Testis (tissue), 3 donors: ENCODE results near the gene FILIP1L. TPM values are rescaled to one million over a fixed set of nuclear protein-coding genes. Genes with fewer than 3 reads are reported as not detected.

Experiments
- DNase-seq: peaks from one replicate; pipeline ENCODE4 v3.0.0-alpha.2; 2019
- H3K27ac ChIP-seq, 2 donors: fragments of 200-600 bp; sonication (generic); one replicate each; pipeline ENCODE4 v1.5.1; 2019
- H3K27me3 ChIP-seq: fragments of 200-600 bp; sonication (generic); one replicate; pipeline ENCODE4 v1.5.1; 2019
- H3K36me3 ChIP-seq: fragments of 200-600 bp; sonication (generic); one replicate; pipeline ENCODE4 v1.5.1; 2017; ENCODE audit warnings: low read depth; ENCODE audit errors: missing control alignments
- H3K4me1 ChIP-seq: fragments of 200-600 bp; sonication (generic); one replicate; pipeline ENCODE4 v1.5.1; 2019
- H3K4me3 ChIP-seq, 2 donors: fragments of 200-600 bp; sonication (generic); one replicate each; pipeline ENCODE4 v1.5.1; 2017 to 2019
- H3K9me3 ChIP-seq: fragments of 200-600 bp; sonication (generic); one replicate; pipeline ENCODE4 v1.5.1; 2017
- POLR2A ChIP-seq: fragments of 450-650 bp; IDR thresholded peaks from one replicate; pipeline ENCODE4 v1.6.1; 2017; ENCODE audit warnings: antibody characterized with exemption, mild to moderate bottlenecking, moderate library complexity
- WGBS, 2 donors: methylation state at CpG; one replicate each; pipeline ENCODE4 v1.1.5; 2018; 5-methylcytosine and 5-hydroxymethylcytosine counted together
- intact Hi-C: fragments of 100-400 bp; cut with DNase I; formaldehyde crosslinking; loops from one replicate; pipeline ENCODE4 v1.15.1; 2023; ENCODE audit warnings: low total_unique reads
- polyA plus RNA-seq: library from polyadenylated mRNA; stranded (reverse); fragments of 350-450 nt; fragmentation: Illumina TruSeq; extraction: RNeasy Lipid Tissue Mini Kit (QIAGEN cat#74804); gene quantifications from one replicate; pipeline ENCODE4 v1.2.3, GENCODE V29; 2014; ENCODE audit warnings: low read depth, low replicate concordance; ENCODE audit not compliant: insufficient read depth
- total RNA-seq, 2 donors: library from RNA; depleted of rRNA; stranded (reverse); fragments of >200 nt; gene quantifications; one replicate each; pipeline ENCODE4 v1.2.3, GENCODE V29; 2016
- TF ChIP-seq, protein P1 (sequence below), 3 experiments: fragments of 450-650 bp in 2 of 3; fragments of 200-600 bp in 1 of 3; sonication (generic) in 1 of 3; IDR thresholded peaks; one replicate each; pipeline ENCODE4 v1.5.1; 2016 to 2019; ENCODE audit warnings: antibody characterized with exemption in 3 of 3, mild to moderate bottlenecking in 2 of 3, moderate library complexity in 1 of 3

Gene FILIP1L
- total and polyA plus RNA-seq, 3 donors from 2014 or later: 16.5 to 20.1 (median 16.7) TPM

GRCh38 chr3:100072326-100073048 lies 41.8 kb downstream of the FILIP1L start:
- no peaks in the 10 kb centered on the region for H3K9me3 ChIP-seq
- no peak for DNase-seq
- no peaks in the 10 kb centered on the region for H3K27me3 ChIP-seq
- intact Hi-C loops: loop anchor here (10.0 kb wide), 1 partner anchor 182 kb away; no protein-coding TSS in a partner anchor
- H3K36me3 ChIP-seq: no peaks in the 10 kb centered on the region
- no peak for TF ChIP-seq POLR2A
- TF ChIP-seq, protein P1, sequence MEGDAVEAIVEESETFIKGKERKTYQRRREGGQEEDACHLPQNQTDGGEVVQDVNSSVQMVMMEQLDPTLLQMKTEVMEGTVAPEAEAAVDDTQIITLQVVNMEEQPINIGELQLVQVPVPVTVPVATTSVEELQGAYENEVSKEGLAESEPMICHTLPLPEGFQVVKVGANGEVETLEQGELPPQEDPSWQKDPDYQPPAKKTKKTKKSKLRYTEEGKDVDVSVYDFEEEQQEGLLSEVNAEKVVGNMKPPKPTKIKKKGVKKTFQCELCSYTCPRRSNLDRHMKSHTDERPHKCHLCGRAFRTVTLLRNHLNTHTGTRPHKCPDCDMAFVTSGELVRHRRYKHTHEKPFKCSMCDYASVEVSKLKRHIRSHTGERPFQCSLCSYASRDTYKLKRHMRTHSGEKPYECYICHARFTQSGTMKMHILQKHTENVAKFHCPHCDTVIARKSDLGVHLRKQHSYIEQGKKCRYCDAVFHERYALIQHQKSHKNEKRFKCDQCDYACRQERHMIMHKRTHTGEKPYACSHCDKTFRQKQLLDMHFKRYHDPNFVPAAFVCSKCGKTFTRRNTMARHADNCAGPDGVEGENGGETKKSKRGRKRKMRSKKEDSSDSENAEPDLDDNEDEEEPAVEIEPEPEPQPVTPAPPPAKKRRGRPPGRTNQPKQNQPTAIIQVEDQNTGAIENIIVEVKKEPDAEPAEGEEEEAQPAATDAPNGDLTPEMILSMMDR (IDR thresholded peaks at IDR 0.05): no peak
- H3K4me1 ChIP-seq: no peaks in the 10 kb centered on the region
- H3K4me3 ChIP-seq: no peak overlapping the region
- 91% methylated on average over 3 of the region's 3 CpGs for WGBS, 2 donors
- H3K27ac ChIP-seq: no peak overlapping the region

GRCh38 chr3:100069472-100069871 lies 44.8 kb downstream of the FILIP1L start:
- Histone ChIP-seq H3K9me3 (no peaks in the 10 kb centered on the region), H3K27ac (no peak overlapping the region), H3K36me3 (no peaks in the 10 kb centered on the region), H3K27me3 (no peaks in the 10 kb centered on the region), H3K4me1 (no peaks in the 10 kb centered on the region), H3K4me3 (no peak overlapping the region)
- no peak for DNase-seq
- intact Hi-C loops: no loop called here
- TF ChIP-seq POLR2A: no peak
- TF ChIP-seq, protein P1 (IDR thresholded peaks at IDR 0.05): no peak
- WGBS, 2 donors: 79 to 85% methylated on average over 3 of the region's 3 CpGs

DNA sequence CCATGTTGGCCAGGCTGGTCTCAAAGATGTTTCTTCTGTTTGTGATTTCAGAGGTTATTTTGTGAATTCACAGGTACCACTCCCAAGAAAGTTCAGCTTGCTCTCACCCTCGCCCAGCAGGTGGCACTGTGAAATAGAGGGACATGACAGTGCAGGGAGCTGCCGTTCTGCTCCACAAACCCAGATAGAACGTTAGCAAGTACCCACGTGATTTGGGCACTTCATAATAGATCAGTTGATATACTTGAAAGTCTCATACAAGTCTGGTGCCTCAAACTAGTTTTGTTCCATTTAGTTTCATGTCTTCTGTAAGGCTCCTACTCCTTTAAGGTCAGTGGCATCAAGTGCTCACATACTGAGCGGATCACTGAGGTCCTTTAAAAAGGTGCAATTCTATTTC lies 45.5 kb downstream of the FILIP1L start:
- no peaks in the 10 kb centered on the region for H3K27me3 ChIP-seq
- no peak for TF ChIP-seq POLR2A
- TF ChIP-seq, protein P1 (IDR thresholded peaks at IDR 0.05): peak; percentile 57 to 74 (median 62)
- DNase-seq: peak; percentile 77
- H3K27ac ChIP-seq: no peak overlapping the region
- no peak overlapping the region for H3K4me3 ChIP-seq
- H3K36me3 ChIP-seq: no peaks in the 10 kb centered on the region
- intact Hi-C loops: no loop called here
- 35 to 39% methylated on average over 5 of the region's 5 CpGs for WGBS, 2 donors
- H3K9me3 ChIP-seq: no peaks in the 10 kb centered on the region
- H3K4me1 ChIP-seq: no peaks in the 10 kb centered on the region

DNA sequence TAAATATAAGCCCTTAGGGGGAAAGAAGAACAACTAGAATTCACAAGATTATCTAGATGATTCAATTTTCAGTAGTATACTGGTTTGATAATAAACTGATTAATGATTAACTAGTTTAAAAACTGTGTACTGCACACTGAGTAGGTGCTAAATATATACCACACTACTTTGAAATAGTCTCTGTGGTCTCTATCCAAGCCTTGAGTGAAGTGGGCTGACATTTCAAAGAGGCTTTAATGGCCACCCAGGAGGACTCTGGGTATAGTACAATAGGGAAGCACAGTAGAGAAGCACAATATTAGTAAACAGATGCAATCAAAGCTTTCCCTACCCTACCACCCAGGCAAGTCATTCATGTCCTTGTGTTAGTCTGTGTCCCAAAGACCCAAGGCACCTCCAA lies 46.7 kb downstream of the FILIP1L start:
- no peak overlapping the region for H3K27ac ChIP-seq
- H3K4me1 ChIP-seq: no peaks in the 10 kb centered on the region
- H3K36me3 ChIP-seq: no peaks in the 10 kb centered on the region
- no peaks in the 10 kb centered on the region for H3K27me3 ChIP-seq
- H3K4me3 ChIP-seq: no peak overlapping the region
- TF ChIP-seq, protein P1 (IDR thresholded peaks at IDR 0.05): no peak
- no peak for TF ChIP-seq POLR2A
- H3K9me3 ChIP-seq: no peaks in the 10 kb centered on the region
- intact Hi-C loops: no loop called here
- no peak for DNase-seq

GRCh38 chr3:100063929-100064461 lies 50.3 kb downstream of the FILIP1L start:
- H3K4me1 ChIP-seq: peaks cover 4% of the 10 kb centered on the region
- no peaks in the 10 kb centered on the region for H3K9me3 ChIP-seq
- no peak for DNase-seq
- WGBS, 2 donors: 66 to 69% methylated on average over 7 of the region's 7 CpGs
- intact Hi-C loops: no loop called here
- H3K27me3 ChIP-seq: no peaks in the 10 kb centered on the region
- TF ChIP-seq POLR2A: no peak
- TF ChIP-seq, protein P1 (IDR thresholded peaks at IDR 0.05): no peak
- H3K27ac ChIP-seq: no peak overlapping the region
- H3K4me3 ChIP-seq: no peak overlapping the region
- no peaks in the 10 kb centered on the region for H3K36me3 ChIP-seq
